Urinary bladder (tissue), 4 donors: Measurements from ENCODE around the gene CENPB. TPM values are rescaled to one million over a fixed set of nuclear protein-coding genes. Genes with fewer than 3 reads are reported as not detected.

ENCODE experiments used
- DNase-seq: peaks from one replicate; pipeline ENCODE4 v3.0.0-alpha.2; 2015; ENCODE audit errors: extremely low spot score
- H3K27ac ChIP-seq: one replicate; pipeline ENCODE4 v1.5.1; 2013; ENCODE audit warnings: low read depth, mild to moderate bottlenecking, moderate library complexity
- H3K36me3 ChIP-seq: one replicate; pipeline ENCODE4 v1.6.1; 2013; ENCODE audit warnings: mild to moderate bottlenecking, moderate library complexity; ENCODE audit not compliant: insufficient read depth
- H3K4me1 ChIP-seq: one replicate; pipeline ENCODE4 v1.6.1; 2013; ENCODE audit warnings: mild to moderate bottlenecking, moderate library complexity; ENCODE audit not compliant: insufficient read depth
- H3K4me3 ChIP-seq: one replicate; pipeline ENCODE4 v1.5.1; 2013; ENCODE audit warnings: low read depth, low read length
- WGBS: extraction: QIAGEN DNeasy Blood & Tissue Kit; methylation state at CpG from one replicate; pipeline ENCODE4 v1.1.7; 2013; 5-methylcytosine and 5-hydroxymethylcytosine counted together
- polyA plus RNA-seq: library from polyadenylated mRNA; stranded (reverse); fragments of 200-250 nt; gene quantifications from one replicate; pipeline ENCODE4 v1.2.3, GENCODE V29; 2013
- total RNA-seq: library from RNA; depleted of rRNA; stranded (reverse); fragments of >200 nt; gene quantifications from one replicate; pipeline ENCODE4 v1.2.3, GENCODE V29; 2014
- donor health status: healthy with polysubstance abuse.
- donor health status: healthy.

The CENPB gene
- total and polyA plus RNA-seq, 2 donors, result 36.9 to 104 TPM

- Histone ChIP-seq H3K4me3 (no peak overlapping the region), H3K36me3 (no peaks in the 10 kb centered on the region), H3K4me1 (no peaks in the 10 kb centered on the region), H3K27ac (no peak overlapping the region)
- 75% methylated on average over 7 of the region's 7 CpGs for WGBS
- DNase-seq, result no peak
Observed at GRCh38 chr20:3739926-3740451, 46.6 kb downstream of the CENPB start.

- 80% methylated on average over 19 of the region's 19 CpGs for WGBS
- Histone ChIP-seq H3K4me1 (no peaks in the 10 kb centered on the region), H3K4me3 (no peak overlapping the region), H3K27ac (no peak overlapping the region), H3K36me3 (no peaks in the 10 kb centered on the region)
- no peak for DNase-seq
Observed at GRCh38 chr20:3739054-3739925, 47.2 kb downstream of the CENPB start.

GRCh38 chr20:3738111-3739053 is 48.2 kb downstream of the CENPB start:
- Histone ChIP-seq H3K36me3 (no peaks in the 10 kb centered on the region), H3K4me1 (no peaks in the 10 kb centered on the region), H3K4me3 (no peak overlapping the region), H3K27ac (no peak overlapping the region)
- DNase-seq, result no peak
- WGBS, result 50% methylated on average over 11 of the region's 11 CpGs

- no peak overlapping the region for H3K27ac ChIP-seq
- 83% methylated on average over 4 of the region's 4 CpGs for WGBS
- no peaks in the 10 kb centered on the region for H3K4me1 ChIP-seq
- no peaks in the 10 kb centered on the region for H3K36me3 ChIP-seq
- no peak overlapping the region for H3K4me3 ChIP-seq
- DNase-seq, result no peak
Observed at GRCh38 chr20:3735768-3736167, 50.8 kb downstream of the CENPB start.

- H3K27ac ChIP-seq, result no peak overlapping the region
- DNase-seq, result no peak
- WGBS, result 60% methylated on average over 12 of the region's 12 CpGs
- H3K36me3 ChIP-seq, result no peaks in the 10 kb centered on the region
- no peaks in the 10 kb centered on the region for H3K4me1 ChIP-seq
- no peak overlapping the region for H3K4me3 ChIP-seq
Observed at GRCh38 chr20:3734111-3734843, 52.3 kb downstream of the CENPB start.

Other genes starting within 250 kb of the CENPB start
- not detected for gene GFRA4, start 123.3 kb downstream of the CENPB start, total RNA-seq
- not detected for gene GFRA4, start 123.3 kb downstream of the CENPB start, polyA plus RNA-seq
- 88.2 TPM for gene ADAM33, start 104.7 kb downstream of the CENPB start, total RNA-seq
- 111 TPM for gene ADAM33, start 104.7 kb downstream of the CENPB start, polyA plus RNA-seq
- 3.2 TPM for gene SIGLEC1, start 74.1 kb downstream of the CENPB start, total RNA-seq
- 7.6 TPM for gene SIGLEC1, start 74.1 kb downstream of the CENPB start, polyA plus RNA-seq
- 10.7 TPM for gene HSPA12B, start 54.1 kb downstream of the CENPB start, total RNA-seq
- gene HSPA12B, start 54.1 kb downstream of the CENPB start, polyA plus RNA-seq, result 11.8 TPM
- 10.0 TPM for gene ADISSP, start 19.0 kb downstream of the CENPB start, total RNA-seq
- 109 TPM for gene ADISSP, start 19.0 kb downstream of the CENPB start, polyA plus RNA-seq
- not detected for gene SPEF1, start 5.3 kb downstream of the CENPB start, total RNA-seq
- gene SPEF1, start 5.3 kb downstream of the CENPB start, polyA plus RNA-seq, result 0.16 TPM
- 18.7 TPM for gene CDC25B, start 9.6 kb upstream of the CENPB start, total RNA-seq
- gene CDC25B, start 9.6 kb upstream of the CENPB start, polyA plus RNA-seq, result 42.2 TPM
- 10.2 TPM for gene AP5S1, start 33.8 kb upstream of the CENPB start, total RNA-seq
- gene AP5S1, start 33.8 kb upstream of the CENPB start, polyA plus RNA-seq, result 9.2 TPM
- 13.8 TPM for gene MAVS, start 60.1 kb upstream of the CENPB start, total RNA-seq
- gene MAVS, start 60.1 kb upstream of the CENPB start, polyA plus RNA-seq, result 21.5 TPM
- gene PANK2, start 102.6 kb upstream of the CENPB start, total RNA-seq, result 53.4 TPM
- 22.1 TPM for gene PANK2, start 102.6 kb upstream of the CENPB start, polyA plus RNA-seq
- gene RNF24, start 228.8 kb upstream of the CENPB start, total RNA-seq, result 11.7 TPM
- gene RNF24, start 228.8 kb upstream of the CENPB start, polyA plus RNA-seq, result 6.4 TPM